ENCODE measurements around the gene OR5C1. TPM values are rescaled to one million over a fixed set of nuclear protein-coding genes. Genes with fewer than 3 reads are reported as not detected.

Gene OR5C1
- total RNA-seq, 1 experiment from 2014 or later, result not detected

GRCh38 chr9:122807271-122807900 lies 18.7 kb downstream of the OR5C1 start:
- ChIA-PET POLR2A (no interaction called here), CTCF (no interaction called here)
- no peaks in the 10 kb centered on the region for H3K9me3 ChIP-seq (ENCODE audit: control insufficient read depth, insufficient read depth, low read depth, low read length)
- DNase-seq (ENCODE audit: low read depth, low spot score) (no peak), ATAC-seq (no peak)
- no peaks in the 10 kb centered on the region for H3K27me3 ChIP-seq (ENCODE audit: control insufficient read depth, insufficient read depth, low read length)
- no peak for TF ChIP-seq REST (IDR thresholded peaks at IDR 0.05; ENCODE audit: insufficient read depth in 1 of 2, low read depth in 2 of 2, low read length in 1 of 2)
- TF ChIP-seq TCF7L2 (IDR thresholded peaks at IDR 0.05; ENCODE audit: low read depth, low read length), result no peak
- no peak for TF ChIP-seq POLR2AphosphoS5 (IDR thresholded peaks at IDR 0.05; ENCODE audit: low read depth, low read length)
- TF ChIP-seq, protein P1, sequence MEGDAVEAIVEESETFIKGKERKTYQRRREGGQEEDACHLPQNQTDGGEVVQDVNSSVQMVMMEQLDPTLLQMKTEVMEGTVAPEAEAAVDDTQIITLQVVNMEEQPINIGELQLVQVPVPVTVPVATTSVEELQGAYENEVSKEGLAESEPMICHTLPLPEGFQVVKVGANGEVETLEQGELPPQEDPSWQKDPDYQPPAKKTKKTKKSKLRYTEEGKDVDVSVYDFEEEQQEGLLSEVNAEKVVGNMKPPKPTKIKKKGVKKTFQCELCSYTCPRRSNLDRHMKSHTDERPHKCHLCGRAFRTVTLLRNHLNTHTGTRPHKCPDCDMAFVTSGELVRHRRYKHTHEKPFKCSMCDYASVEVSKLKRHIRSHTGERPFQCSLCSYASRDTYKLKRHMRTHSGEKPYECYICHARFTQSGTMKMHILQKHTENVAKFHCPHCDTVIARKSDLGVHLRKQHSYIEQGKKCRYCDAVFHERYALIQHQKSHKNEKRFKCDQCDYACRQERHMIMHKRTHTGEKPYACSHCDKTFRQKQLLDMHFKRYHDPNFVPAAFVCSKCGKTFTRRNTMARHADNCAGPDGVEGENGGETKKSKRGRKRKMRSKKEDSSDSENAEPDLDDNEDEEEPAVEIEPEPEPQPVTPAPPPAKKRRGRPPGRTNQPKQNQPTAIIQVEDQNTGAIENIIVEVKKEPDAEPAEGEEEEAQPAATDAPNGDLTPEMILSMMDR (IDR thresholded peaks at IDR 0.05), result no peak
- no peak for TF ChIP-seq SIN3A (IDR thresholded peaks at IDR 0.05; ENCODE audit: borderline replicate concordance, insufficient read depth, low read depth, low read length)
- no peak overlapping the region for H3K27ac ChIP-seq (ENCODE audit: low read length)
- H3K4me1 ChIP-seq (ENCODE audit: control insufficient read depth, insufficient read depth, low read length), result no peaks in the 10 kb centered on the region
- in situ Hi-C loops (cut with HindIII; ENCODE audit: low pct_unique_long_range_greater_than_20kb, low sequenced_read_pairs), result no loop called here
- H3K36me3 ChIP-seq (ENCODE audit: control insufficient read depth, insufficient read depth, low read length), result no peaks in the 10 kb centered on the region
- intact Hi-C loops (cut with micrococcal nuclease; ENCODE audit: unreplicated experiment), result no loop called here
- BruUV-seq (replicated peaks), result no TSS peak
- no peak overlapping the region for H3K4me3 ChIP-seq (ENCODE audit: low read depth in 2 of 2, low read length in 2 of 2)

DNA sequence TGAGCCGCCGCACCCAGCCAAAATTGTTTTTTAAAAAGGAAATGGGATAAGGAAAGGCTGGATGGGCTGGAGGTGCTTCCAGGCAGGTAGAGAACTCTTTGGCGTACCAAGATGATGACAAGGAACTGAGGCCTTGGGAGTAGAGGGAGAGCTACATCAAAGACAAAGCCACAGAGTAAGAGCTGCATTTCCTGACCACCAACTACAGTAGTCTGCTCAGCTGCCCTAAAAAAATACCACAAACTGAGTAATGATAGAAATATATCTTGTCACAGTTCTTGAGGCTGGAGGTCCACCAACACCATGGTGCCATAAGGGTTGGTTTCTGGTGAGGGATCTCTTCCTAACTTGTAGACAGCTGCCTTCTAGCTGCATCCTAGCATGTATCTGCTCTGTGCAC lies 19.4 kb downstream of the OR5C1 start:
- in situ Hi-C loops (cut with HindIII; ENCODE audit: low pct_unique_long_range_greater_than_20kb, low sequenced_read_pairs) (no loop called here), intact Hi-C loops (cut with micrococcal nuclease; ENCODE audit: unreplicated experiment) (no loop called here)
- POLR2A ChIA-PET, result no interaction called here

More for the DNA sequence above, 19.4 kb downstream of the OR5C1 start:
- Histone ChIP-seq H3K4me3 (ENCODE audit: low read depth in 2 of 2, low read length in 2 of 2) (no peak overlapping the region), H3K27me3 (ENCODE audit: control insufficient read depth, insufficient read depth, low read length) (no peaks in the 10 kb centered on the region), H3K9me3 (ENCODE audit: control insufficient read depth, insufficient read depth, low read depth, low read length) (no peaks in the 10 kb centered on the region), H3K36me3 (ENCODE audit: control insufficient read depth, insufficient read depth, low read length) (no peaks in the 10 kb centered on the region), H3K4me1 (ENCODE audit: control insufficient read depth, insufficient read depth, low read length) (no peaks in the 10 kb centered on the region), H3K27ac (ENCODE audit: low read length) (no peak overlapping the region)
- DNase-seq (ENCODE audit: low read depth, low spot score), result no peak
- CTCF ChIA-PET, result interaction anchor here (0.6 to 1.0 kb wide), 2 partner anchors 310 to 354 kb away, joined by 3 to 5 read pairs; no protein-coding TSS in a partner anchor
- no peak for ATAC-seq
- no TSS peak for BruUV-seq (replicated peaks)
- TF ChIP-seq TCF7L2 (IDR thresholded peaks at IDR 0.05; ENCODE audit: low read depth, low read length) (no peak), SIN3A (IDR thresholded peaks at IDR 0.05; ENCODE audit: borderline replicate concordance, insufficient read depth, low read depth, low read length) (no peak), REST (IDR thresholded peaks at IDR 0.05; ENCODE audit: insufficient read depth in 1 of 2, low read depth in 2 of 2, low read length in 1 of 2) (no peak), POLR2AphosphoS5 (IDR thresholded peaks at IDR 0.05; ENCODE audit: low read depth, low read length) (no peak)
- TF ChIP-seq, protein P1 (IDR thresholded peaks at IDR 0.05), result no peak
